Epithelial cell of prostate (primary cell): ENCODE data around the gene MCRS1.

Source experiments
- DNase-seq: peaks from one replicate; pipeline ENCODE4 v3.0.0-alpha.2; 2011; ENCODE audit warnings: low read depth, low spot score
- H3K27ac ChIP-seq: fragments of 450-650 bp; 2 replicates; pipeline ENCODE4 v1.5.1; 2017; ENCODE audit warnings: mild to moderate bottlenecking

Gene MCRS1

DNA sequence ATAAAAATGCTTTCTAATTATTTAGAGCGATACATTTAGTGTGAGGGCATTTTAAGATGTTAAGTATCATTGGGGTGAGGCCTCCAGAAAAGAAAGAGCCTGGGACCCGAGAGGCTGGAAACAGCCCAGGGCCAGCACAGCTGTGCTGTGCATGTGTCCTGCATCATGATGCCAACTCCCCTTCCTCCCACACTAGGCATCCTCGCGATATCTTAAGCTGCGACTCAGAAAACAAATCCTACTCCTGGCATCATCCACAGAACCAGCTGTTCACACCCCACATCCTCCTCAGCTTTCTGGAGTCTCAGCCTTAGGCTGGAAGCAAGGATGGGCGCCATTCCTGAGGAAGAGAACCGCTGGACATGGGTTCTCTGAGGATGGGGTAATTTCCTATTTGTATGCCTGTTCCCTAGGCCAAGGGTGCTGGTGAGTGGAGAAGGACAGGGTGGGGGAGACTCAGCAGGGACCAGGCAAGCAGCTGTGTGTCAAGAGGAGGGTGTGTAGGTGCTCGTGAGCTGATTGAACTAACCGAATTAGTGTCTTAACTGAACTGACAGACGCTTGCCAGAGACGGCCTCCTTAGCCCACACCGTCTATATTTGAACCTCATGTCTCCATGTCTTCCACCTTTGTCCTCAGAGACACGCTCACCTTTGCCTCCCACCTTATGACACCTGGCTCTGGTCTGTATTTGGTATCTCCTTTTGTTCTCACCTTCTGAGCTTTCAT, 15.6 kb upstream of the MCRS1 start:
- no peak for DNase-seq

GRCh38 chr12:49582850-49583249, 14.9 kb upstream of the MCRS1 start:
- DNase-seq, result no peak
- no peak overlapping the region for H3K27ac ChIP-seq

More for the DNA sequence above, 15.6 kb upstream of the MCRS1 start:
- no peak overlapping the region for H3K27ac ChIP-seq

DNA sequence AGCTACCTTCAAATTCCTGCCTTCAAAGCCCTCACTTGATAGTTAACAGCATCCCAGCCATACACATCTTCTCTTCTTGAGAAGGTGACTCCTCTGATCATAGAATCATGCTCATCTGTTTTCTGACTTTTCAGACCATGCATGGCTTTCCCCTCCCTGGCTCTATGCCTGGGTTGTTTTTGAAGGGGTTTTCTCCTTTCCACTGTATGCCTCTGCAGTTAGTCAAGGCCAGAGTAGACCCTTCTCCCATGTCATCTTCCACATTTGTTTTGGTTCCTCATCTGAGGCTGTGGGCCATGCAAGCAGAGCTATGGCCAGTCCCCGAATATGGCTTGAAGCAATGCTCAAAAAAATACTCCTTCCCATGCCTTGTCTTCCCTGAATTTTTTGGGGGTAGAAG, 14.3 kb upstream of the MCRS1 start:
- no peak overlapping the region for H3K27ac ChIP-seq

DNA sequence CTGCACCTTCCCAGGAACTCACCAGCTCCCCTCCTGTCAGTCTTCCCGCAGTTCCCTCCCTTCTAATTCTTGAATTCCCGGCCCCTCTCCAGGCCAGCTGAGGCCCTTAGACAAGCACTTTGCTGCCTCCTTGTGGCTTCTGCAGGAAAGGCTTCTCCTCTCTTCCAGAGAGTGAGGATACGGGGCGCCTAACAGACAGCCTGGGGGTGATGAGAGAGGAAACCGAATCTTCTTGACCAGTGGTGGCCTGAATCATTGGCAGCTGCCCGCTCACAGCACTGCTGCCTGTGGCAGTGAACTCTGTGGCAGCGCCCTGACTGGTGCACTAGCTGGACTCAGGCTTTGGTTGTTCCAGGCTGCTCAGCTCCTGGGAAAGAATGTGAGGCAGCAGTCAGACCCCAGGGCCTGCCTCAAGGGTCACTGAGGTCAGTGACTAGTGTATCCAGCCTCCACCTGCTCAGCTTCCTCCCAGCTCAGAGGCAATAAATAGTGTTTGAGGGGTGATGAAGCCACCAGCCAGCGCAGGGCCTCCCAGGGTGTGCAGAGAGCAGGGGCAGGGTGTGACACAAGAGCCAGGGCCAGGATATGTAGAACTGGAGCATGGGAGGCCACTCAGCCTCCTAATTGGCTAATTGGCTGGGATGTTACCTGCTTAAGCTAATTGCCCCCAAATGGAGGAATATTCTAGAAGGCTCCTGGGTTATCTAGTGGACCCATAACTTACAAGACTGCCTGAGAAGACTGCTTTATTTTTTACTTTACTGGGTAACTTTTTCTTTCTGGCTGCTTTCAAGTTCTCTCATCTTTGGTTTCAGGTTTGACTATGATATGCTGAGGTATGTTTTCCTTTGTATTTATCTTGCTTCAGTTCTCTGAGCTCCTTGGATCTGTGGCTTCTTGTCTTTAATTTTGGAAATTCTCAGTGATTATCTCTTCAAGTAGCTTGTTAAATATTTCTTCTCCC, 12.9 kb upstream of the MCRS1 start:
- no peak overlapping the region for H3K27ac ChIP-seq
- DNase-seq, result no peak

More for the DNA sequence above, 14.3 kb upstream of the MCRS1 start:
- no peak for DNase-seq

- H3K27ac ChIP-seq, result no peak overlapping the region
- no peak for DNase-seq
These were observed 10.7 kb upstream of the MCRS1 start for GRCh38 chr12:49578471-49579112.

- H3K27ac ChIP-seq, result no peak overlapping the region
- DNase-seq, result no peak
These were observed 9.8 kb upstream of the MCRS1 start for GRCh38 chr12:49577589-49578315.

DNA sequence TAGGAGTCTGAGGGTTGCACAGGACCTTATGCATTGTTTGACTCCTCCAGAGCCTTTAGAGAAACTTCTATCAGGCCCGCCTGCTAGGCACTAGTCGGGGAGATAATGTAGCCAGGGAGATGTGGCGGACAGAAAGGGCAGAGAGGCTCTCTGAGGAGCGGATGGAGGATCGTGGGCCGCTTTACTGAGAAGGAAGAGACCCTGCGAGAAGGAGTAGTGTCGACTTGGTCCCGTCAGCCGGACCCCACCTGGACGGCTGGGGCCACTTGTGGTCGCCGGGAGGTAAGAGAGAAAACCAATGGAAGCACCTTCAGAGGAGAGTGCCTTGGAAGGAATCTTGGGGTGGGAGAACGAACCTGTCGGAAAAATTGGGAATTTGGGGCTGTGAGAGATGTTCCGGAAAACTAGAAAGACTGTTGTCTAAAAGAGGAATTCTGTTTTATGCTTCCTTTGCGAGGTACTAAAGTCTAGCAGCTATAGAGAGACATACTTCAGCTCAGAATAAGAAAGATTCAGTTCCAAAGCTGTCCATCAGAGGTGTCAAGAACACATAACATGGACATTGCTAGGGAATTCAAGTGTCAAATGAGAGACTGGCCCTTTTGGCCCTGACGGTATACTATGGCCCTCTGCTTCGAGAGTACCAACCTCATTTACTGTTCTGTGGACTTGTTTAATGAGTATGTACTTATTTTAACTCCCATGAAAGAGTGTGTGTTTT, 660 bp upstream of the MCRS1 start:
- no peak for DNase-seq
- peak overlapping the region; percentile 83 for H3K27ac ChIP-seq

GRCh38 chr12:49567302-49567610, 686 bp downstream of the MCRS1 start:
- DNase-seq, result no peak
- H3K27ac ChIP-seq, result peak overlapping the region; percentile 83

- no peak overlapping the region for H3K27ac ChIP-seq
- no peak for DNase-seq
These were observed 1.6 kb downstream of the MCRS1 start for GRCh38 chr12:49566361-49566760.

DNA sequence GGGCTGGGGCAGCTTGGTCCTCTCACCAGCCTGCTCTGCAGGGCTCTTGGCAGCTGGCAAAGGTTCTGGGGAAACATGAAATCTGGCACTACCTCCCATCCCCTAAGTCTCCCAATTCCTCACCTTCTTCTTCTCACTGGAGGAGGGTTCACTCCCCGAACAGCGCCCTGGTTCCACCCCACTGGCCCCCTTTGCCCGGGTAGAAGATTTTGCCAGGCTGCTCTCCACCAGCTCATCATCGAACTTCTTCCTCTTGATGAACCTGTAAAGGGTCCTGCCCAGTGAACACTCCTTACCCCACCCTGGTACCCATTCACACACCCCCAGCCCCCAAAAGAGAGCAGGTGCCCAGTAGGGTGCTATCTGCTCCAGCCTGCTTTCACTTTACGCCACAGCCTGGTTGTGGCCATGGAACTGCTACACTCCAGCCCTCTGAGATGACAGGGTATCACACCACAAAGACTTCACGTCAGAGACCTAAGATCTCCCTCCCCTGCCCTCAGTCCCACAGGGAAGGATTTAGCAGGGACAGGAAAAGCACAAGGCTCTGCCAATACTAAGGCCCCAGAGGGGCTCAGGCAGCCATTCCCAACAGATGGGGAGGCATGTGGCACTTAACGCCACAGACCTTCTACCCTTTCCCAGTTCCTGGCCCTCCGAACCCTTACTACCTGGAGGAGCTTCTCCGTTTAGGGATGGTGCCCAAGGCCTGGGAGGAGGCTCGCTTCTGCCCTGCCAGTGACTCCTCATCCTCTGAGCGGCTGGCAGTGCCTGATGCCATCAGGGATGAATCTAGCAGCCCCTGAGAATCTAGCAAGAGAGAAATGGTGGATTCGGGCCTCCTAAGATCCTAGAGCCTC, 2.3 kb downstream of the MCRS1 start:
- no peak overlapping the region for H3K27ac ChIP-seq
- no peak for DNase-seq

DNA sequence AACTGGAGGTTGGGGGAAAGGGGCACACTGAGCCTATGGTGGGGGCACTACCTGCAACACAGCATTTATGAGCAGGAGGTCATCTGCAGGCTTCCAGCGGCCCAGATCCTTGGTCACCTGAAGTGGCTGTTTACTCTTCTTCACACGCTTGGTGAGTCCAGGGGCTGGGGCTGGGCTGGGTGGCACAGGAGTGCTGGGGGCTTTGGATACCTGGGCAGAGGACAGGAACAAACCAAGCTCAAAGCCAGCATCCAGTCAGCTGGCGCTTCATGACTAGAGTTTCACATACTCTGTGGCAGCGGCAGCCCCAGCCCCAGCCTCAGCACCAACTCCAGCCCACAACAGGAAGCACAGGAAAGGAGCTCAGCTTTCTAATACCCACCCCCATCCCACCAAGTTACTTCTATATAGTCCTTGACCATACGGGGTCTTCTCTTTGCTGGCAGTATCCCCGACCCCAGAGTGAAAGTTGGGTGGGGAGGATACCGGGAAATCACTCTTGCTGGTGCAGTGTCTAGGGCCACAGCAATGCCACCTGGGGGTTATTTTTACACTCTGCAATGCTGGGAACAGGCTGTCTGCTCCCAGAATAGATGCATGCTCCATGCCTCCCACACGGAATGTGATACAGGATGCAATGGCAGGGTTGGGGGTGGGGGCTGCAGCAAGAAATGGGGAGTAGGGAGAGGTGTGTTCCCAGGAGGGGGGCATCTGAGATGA, 3.1 kb downstream of the MCRS1 start:
- DNase-seq, result no peak
- no peak overlapping the region for H3K27ac ChIP-seq

- H3K27ac ChIP-seq, result no peak overlapping the region
- no peak for DNase-seq
These were observed 3.8 kb downstream of the MCRS1 start for GRCh38 chr12:49563951-49564685.

DNA sequence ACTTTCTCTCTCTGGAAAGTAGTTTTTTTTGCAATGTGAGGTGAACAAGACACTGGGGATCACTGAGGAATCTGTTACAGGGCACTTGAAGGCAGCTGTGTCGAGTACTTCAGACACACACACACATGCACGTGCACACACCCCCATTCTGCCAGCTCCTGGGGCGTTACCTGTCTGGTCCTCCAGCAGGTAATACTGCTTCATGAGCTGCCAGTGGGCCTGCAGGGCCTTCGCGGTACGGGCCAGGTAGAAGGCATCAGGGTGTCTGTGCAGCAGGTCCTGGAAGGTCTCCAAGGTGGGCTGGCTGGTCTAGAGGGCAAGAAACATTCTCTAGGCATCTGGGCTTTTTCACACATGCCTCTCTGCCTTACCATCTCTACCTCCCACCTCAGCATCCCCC, 5.1 kb downstream of the MCRS1 start:
- DNase-seq, result no peak
- no peak overlapping the region for H3K27ac ChIP-seq

GRCh38 chr12:49562233-49562632, 5.7 kb downstream of the MCRS1 start:
- no peak for DNase-seq

GRCh38 chr12:49560695-49561094, 7.2 kb downstream of the MCRS1 start:
- no peak for DNase-seq

More at GRCh38 chr12:49562233-49562632, 5.7 kb downstream of the MCRS1 start:
- no peak overlapping the region for H3K27ac ChIP-seq

DNA sequence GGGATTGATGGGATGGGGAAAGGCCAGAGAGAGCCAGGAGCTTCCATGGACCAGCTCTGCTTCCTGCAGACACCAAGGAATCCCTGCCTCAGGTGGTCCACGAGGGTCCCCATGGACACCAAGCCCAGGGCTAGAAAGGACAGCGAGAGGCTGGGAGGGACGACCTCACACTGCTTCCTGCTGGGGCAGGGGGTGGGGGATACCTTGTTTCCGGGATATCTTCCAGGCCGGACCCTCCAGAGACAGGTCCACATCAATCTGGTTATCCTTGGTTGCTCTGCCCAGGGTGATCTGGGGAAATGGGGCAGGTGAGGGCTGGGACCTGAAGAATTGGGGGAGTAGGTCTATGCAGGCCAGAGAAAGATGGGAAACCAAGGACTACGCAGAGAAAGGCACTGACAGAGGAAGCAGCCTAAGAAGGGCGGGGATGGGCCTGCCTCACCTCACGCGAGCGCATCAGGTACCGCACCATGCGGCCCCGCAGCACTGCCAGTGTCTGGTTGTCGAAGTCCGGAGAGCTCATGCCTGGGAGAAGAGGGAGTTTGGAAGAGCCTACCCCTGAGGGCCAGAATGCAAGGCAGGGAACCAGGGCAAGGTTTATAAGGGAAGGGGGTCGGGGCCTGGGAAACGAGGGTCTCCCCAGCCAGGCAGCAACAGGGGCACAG, 8.8 kb downstream of the MCRS1 start:
- no peak overlapping the region for H3K27ac ChIP-seq
- DNase-seq, result no peak

More at GRCh38 chr12:49560695-49561094, 7.2 kb downstream of the MCRS1 start:
- no peak overlapping the region for H3K27ac ChIP-seq

GRCh38 chr12:49558526-49558925, 9.4 kb downstream of the MCRS1 start:
- H3K27ac ChIP-seq, result no peak overlapping the region
- DNase-seq, result no peak
